ENCODE data around the gene BACE2.
"Not testable (repeated sequence)": the region's sequence is repeated elsewhere in the genome, so short reads cannot be mapped to it uniquely, and the experiment has no call there.

Gene BACE2

DNA sequence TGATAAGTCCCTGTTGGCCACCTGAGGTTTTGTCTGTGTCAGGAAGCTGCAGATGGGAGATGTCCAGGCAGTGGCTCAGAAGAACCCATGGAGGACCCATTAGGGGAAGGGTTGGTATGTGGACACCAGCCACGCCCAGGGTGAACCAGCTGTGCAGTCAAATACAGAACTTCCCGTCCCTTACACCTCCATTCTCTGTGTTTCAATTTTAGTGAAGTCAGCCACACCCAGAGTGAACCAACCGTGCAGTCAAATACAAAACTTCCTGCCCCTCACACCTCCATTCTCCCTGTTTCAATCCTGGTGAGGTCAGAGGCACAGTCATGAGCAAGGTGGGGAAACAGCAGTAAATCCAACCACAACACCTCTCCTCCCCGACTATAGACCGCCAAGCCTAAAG lies 27.4 kb downstream of the BACE2 start:
- TF ChIP-seq, protein P1, sequence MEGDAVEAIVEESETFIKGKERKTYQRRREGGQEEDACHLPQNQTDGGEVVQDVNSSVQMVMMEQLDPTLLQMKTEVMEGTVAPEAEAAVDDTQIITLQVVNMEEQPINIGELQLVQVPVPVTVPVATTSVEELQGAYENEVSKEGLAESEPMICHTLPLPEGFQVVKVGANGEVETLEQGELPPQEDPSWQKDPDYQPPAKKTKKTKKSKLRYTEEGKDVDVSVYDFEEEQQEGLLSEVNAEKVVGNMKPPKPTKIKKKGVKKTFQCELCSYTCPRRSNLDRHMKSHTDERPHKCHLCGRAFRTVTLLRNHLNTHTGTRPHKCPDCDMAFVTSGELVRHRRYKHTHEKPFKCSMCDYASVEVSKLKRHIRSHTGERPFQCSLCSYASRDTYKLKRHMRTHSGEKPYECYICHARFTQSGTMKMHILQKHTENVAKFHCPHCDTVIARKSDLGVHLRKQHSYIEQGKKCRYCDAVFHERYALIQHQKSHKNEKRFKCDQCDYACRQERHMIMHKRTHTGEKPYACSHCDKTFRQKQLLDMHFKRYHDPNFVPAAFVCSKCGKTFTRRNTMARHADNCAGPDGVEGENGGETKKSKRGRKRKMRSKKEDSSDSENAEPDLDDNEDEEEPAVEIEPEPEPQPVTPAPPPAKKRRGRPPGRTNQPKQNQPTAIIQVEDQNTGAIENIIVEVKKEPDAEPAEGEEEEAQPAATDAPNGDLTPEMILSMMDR (IDR thresholded peaks at IDR 0.05; ENCODE audit: low read depth, low read length) = no peak
- no peak for DNase-seq (ENCODE audit: extremely low read depth, low read depth)

DNA sequence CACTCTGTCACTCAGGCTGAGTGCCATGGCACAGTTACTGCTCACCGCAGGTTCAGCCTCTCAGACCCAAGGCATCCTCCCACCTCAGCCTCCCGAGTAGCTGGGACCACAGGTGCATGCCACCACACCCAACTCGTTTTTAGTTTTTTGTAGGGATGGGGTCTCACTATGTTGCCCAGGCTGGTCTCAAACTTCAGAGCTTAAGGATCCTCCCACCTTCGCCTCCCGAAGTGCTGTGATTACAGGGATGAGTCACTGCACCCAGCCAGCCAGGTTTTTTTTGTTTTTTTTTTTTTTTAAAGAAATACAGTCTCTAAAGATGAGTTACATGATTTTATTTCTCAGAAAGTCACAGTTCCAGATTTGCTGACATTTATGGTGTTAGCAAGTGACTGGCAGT lies 29.0 kb downstream of the BACE2 start:
- TF ChIP-seq, protein P1 (IDR thresholded peaks at IDR 0.05; ENCODE audit: low read depth, low read length) = no peak
- no peak for DNase-seq (ENCODE audit: extremely low read depth, low read depth)

DNA sequence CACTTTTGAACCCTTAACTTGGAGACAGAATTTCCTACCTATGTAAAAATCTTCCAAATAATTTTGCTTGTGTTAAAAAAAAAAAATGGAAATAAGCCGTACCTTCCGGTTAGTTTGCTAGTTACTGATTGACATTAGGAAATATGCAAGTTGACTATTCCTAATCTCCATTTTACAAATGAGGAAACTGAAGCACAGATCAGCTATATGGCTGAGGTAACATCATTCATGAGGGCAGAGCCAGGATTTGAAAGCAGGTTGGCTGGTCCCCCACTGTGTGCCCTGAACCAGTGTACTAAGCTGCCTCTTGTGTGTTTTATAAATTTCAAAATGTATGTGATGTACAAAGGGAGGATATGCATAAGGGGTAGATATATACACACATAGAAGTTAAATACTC lies 29.6 kb downstream of the BACE2 start:
- no peak for DNase-seq (ENCODE audit: extremely low read depth, low read depth)
- TF ChIP-seq, protein P1 (IDR thresholded peaks at IDR 0.05; ENCODE audit: low read depth, low read length) = no peak

DNA sequence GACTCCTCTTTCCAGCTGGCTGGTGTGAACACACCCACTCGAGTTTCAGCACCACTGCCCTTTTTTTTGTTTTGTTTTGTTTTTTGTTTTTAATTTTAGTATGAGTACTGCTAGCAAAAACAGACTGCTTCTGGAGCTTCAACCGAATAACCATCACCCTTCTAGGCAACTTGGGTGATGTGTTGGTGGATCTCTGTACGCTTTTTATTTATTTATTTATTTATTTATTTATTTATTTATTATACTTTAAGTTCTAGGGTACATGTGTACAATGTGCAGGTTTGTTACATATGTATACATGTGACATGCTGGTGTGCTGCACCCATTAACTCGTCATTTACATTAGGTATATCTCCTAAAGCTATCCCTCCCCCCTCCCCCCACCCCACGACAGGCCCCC lies 30.7 kb downstream of the BACE2 start:
- not testable (repeated sequence) for DNase-seq (ENCODE audit: extremely low read depth, low read depth)

DNA sequence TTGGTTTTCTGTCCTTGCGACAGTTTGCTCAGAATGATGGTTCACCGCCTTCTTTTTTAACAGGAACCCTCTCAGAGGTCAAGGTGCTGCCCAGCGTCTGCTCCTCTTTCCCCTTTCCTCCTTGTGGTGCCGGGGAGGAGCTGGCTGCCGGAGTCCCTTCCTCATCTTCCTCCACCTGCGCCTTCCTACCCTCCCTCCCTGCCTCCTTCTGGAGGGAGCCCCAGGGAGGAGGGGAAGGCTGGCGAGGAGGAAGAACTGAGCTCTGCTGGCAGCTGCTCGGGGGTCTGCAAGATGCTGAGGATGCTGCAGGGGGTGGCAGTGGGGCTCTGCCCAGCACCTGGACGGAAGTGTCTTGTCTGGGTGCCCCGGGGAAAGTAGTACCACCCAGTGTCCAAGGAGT lies 31.2 kb downstream of the BACE2 start:
- TF ChIP-seq, protein P1 (IDR thresholded peaks at IDR 0.05; ENCODE audit: low read depth, low read length) = no peak
- no peak for DNase-seq (ENCODE audit: extremely low read depth, low read depth)

DNA sequence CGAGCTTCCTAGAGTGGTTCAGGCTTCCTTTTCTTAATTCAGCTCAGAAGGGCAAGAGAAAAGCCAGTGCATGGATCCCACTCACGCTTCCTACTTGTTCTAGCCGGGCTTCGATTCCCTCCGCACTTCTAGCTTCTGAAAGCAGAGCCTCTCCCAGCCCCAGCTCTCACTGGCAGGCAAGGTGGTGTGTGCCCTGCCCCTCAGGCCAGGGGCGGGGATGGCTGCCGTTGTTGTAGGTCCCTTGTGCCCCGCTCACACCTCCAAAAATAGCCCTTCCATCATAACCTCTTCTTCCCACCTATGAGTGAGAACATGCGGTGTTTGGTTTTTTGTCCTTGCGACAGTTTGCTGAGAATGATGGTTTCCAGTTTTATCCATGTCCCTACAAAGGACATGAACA lies 31.6 kb downstream of the BACE2 start:
- no peak for DNase-seq (ENCODE audit: extremely low read depth, low read depth)
- TF ChIP-seq, protein P1 (IDR thresholded peaks at IDR 0.05; ENCODE audit: low read depth, low read length) = no peak

DNA sequence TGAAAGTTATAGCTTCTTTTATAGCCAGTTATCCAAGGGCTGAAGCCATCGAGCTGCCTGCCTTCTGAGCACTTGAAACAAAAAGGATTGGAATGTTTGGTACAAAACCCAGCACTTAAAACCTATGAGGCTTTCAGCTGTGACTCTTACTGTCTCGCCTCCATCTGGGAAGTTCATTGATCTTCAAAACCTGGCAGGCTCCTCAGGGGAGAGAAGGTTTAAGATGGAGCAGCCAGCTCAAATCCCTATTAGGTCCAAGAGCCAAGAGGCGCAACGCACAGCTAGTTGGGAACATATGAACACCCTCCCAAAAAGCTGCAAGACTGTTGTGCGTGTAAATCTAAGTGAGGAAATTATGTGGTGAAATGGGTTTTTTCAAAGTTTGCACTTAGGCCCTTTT lies 33.4 kb downstream of the BACE2 start:
- no peak for DNase-seq (ENCODE audit: extremely low read depth, low read depth)
- TF ChIP-seq, protein P1 (IDR thresholded peaks at IDR 0.05; ENCODE audit: low read depth, low read length) = no peak

DNA sequence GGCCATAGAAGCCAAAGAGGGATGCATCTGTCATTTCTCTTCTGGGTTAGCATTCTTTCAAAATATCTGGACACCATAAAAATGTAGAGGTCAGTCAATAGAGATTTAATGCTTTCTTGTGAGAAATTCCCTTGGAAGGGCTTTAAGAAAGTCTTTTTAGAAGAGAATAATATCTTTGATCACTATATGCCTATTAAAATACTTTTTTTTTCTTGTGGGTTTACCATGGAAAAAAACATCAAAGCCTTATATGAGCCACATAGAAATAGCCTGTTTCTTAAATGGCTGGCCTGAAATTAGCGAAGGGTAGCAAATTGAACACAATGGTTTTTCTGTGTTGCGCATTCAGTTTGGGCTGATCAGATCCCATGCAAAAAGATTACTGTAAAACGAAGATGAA lies 36.8 kb downstream of the BACE2 start:
- TF ChIP-seq, protein P1 (IDR thresholded peaks at IDR 0.05; ENCODE audit: low read depth, low read length) = no peak
- DNase-seq (ENCODE audit: extremely low read depth, low read depth) = no peak

All from AG09319 (cell line).